SJCRH30 (cell line): ENCODE results near the gene STK32B. TPM values are rescaled to one million over a fixed set of nuclear protein-coding genes. Genes with fewer than 3 reads are reported as not detected.

ENCODE experiments used
- DNase-seq, 2 experiments: peaks; one replicate each; pipeline ENCODE4 v3.0.0-alpha.2; 2015 to 2020
- H3K27ac ChIP-seq: fragments of 250-450 bp; sonication (Bioruptor Pico); 2 replicates; pipeline ENCODE4 v1.5.1; 2020; ENCODE audit warnings: mild to moderate bottlenecking, moderate library complexity
- H3K27me3 ChIP-seq: fragments of 250-450 bp; sonication (Bioruptor Pico); 2 replicates; pipeline ENCODE4 v1.5.1; 2020; ENCODE audit warnings: mild to moderate bottlenecking, moderate library complexity
- H3K36me3 ChIP-seq: fragments of 250-450 bp; sonication (Bioruptor Pico); 2 replicates; pipeline ENCODE4 v1.5.1; 2020; ENCODE audit warnings: mild to moderate bottlenecking, moderate library complexity
- H3K4me1 ChIP-seq: fragments of 250-450 bp; sonication (Bioruptor Pico); 2 replicates; pipeline ENCODE4 v1.5.1; 2020; ENCODE audit warnings: mild to moderate bottlenecking, moderate library complexity
- H3K4me3 ChIP-seq: fragments of 250-450 bp; sonication (Bioruptor Pico); 2 replicates; pipeline ENCODE4 v1.5.1; 2020; ENCODE audit warnings: mild to moderate bottlenecking, moderate library complexity
- H3K9me3 ChIP-seq: fragments of 250-450 bp; sonication (Bioruptor Pico); replicated peaks from 2 replicates; pipeline ENCODE4 v1.5.1; 2020; ENCODE audit warnings: mild to moderate bottlenecking, moderate library complexity
- total RNA-seq: library from RNA; depleted of rRNA; stranded (reverse); fragments of >200 nt; shearing (Covaris generic); gene quantifications from 2 replicates; pipeline ENCODE4 v1.2.3, GENCODE V29; 2014

Gene STK32B
- total RNA-seq, 1 experiment from 2014 or later, result 0.20 TPM

DNA sequence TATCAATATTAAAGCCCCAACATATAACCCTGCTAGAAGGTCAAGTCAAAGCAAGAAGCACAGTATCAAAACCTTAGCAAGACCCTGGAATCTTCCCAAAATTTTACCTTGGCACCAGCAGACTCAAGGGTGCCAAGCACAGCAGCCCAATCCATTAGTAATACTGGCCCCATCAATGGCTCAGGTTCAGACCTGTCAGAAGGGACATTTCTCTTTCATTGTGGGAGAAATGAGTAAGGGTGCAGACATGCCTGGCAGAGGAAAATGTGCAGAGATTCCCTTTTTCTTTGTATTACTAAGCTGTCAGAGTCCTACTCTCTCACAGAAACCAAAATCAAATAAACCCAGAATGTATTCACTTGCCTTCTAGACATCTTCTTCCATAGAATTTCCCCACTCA lies 453.2 kb downstream of the STK32B start:
- Histone ChIP-seq H3K9me3 (no peaks in the 10 kb centered on the region), H3K27ac (no peak overlapping the region), H3K36me3 (no peaks in the 10 kb centered on the region), H3K4me1 (0 out of 2 replicates have a peak, but pooled peaks cover 2% of the 10 kb centered on the region), H3K27me3 (no peaks in the 10 kb centered on the region), H3K4me3 (no peak overlapping the region)
- DNase-seq, result no peak

DNA sequence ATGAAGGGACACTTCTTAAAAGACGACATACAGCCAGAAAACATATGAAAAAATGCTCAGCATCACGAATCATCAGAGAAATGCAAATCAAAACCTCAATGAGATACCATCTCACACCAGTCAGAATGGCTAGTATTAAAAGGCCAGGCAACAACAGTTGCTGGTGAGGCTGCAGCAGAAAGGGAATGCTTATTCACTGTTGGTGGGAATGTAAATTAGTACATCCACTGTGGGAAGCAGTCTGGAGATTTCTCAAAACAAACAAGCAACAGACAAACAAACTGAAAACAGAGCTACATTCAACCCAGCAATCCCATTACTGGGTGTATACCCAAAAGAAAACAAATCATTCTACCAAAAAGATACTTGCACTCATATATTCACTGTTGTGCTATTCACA lies 459.2 kb downstream of the STK32B start:
- no peaks in the 10 kb centered on the region for H3K9me3 ChIP-seq
- no peak for DNase-seq
- no peaks in the 10 kb centered on the region for H3K27me3 ChIP-seq
- no peak overlapping the region for H3K4me3 ChIP-seq
- H3K27ac ChIP-seq, result no peak overlapping the region
- H3K36me3 ChIP-seq, result no peaks in the 10 kb centered on the region
- H3K4me1 ChIP-seq, result no peaks in the 10 kb centered on the region

DNA sequence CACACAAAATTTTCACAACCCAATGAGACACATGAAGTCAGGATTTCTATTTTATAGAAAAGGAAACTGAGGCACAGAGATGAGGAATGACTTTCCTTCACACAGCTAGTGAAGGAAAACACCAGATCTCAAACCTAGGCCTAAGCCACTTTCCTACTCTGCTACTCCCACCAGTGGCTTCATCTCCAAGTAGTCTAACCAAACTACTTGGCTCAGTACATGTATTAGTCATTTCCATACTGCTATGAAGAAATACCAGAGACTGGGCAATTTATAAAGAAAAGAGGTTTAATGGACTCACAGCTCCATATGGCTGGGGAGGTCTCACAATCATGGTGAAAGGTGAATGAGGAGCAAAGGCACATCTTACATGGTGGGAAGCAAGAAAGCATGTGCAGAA lies 460.5 kb downstream of the STK32B start:
- no peaks in the 10 kb centered on the region for H3K36me3 ChIP-seq
- no peaks in the 10 kb centered on the region for H3K9me3 ChIP-seq
- DNase-seq, result no peak
- H3K27ac ChIP-seq, result no peak overlapping the region
- H3K4me3 ChIP-seq, result no peak overlapping the region
- H3K27me3 ChIP-seq, result no peaks in the 10 kb centered on the region
- no peaks in the 10 kb centered on the region for H3K4me1 ChIP-seq

DNA sequence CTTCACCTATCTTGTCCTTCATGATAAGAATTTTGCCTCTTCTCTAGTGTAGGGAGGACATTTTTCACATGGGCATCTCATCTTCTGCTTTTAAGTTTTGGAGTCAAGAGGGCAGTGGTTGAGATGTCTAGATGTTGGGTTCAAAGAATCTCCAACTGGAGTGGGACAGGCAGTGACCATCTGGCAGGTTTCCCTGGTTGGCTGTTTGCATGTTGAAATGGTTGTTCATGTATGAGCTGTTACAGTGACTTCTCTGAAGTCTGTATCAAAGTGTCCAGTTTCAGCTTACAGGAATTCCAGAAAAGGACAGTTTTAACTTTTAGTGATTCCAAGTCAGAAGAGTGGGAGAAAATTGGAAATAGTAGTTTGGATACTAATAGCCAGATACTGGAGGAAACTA lies 464.4 kb downstream of the STK32B start:
- DNase-seq, result no peak
- H3K36me3 ChIP-seq, result no peaks in the 10 kb centered on the region
- H3K27me3 ChIP-seq, result no peaks in the 10 kb centered on the region
- no peak overlapping the region for H3K4me3 ChIP-seq
- no peaks in the 10 kb centered on the region for H3K4me1 ChIP-seq
- no peaks in the 10 kb centered on the region; the same call in 1 of the 2 replicates for H3K9me3 ChIP-seq
- no peak overlapping the region for H3K27ac ChIP-seq

DNA sequence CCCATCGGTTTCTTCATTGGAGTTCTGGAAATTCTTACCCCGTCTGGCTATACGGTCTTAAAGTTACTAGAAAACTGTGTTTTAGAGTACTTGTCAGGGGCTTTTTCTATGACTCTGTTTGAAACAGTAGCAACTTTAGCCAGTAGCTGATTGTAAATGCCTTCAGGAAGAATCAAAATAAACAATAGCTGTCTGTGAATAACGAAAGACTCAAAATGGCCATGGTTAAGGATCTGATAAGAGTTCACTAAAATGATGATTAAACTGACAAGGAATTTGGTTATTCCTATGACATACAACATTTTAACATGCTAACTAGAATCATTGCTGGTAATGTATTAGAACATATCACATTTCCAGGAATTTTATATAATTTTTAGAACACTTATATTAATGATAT lies 466.1 kb downstream of the STK32B start:
- H3K27ac ChIP-seq, result no peak overlapping the region

DNA sequence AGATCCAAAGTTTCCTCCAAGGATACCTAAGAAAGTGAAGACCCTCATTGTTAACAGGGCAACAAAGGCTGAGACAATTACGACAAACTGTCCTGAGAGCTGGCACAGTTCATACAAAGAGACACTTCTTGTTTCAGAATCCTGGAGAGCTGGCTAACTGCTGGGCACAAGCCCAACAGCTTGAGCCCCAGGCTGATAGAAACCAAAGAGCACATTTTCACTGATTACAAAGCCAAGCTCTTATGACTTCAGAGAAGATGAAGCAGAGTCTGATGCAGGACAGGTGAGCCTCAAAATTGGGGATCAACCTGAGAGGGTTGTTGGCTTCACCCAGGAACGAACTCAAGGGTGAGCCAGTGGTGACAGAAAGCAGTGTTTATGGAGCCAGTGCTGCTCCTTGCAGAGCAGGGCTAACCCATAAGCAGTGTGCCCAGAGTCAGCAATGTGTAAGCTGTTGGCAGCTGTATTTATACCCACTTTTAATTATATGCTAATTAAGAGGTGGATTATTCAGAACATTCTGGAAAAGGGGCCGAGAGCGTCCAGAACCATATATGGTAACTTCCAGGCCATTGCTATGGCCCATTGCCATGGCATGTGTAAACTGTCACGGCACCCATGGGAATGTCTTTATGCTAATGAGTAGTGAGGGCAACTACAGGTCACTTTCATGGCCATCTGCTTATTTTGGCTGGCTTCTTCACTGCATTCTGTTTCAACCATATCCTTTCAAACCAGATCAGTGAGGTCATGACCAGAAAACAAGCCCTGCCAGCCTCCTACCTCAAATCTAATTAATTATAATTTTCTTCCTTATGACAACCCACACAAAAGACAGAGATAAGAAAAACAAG lies 473.4 kb downstream of the STK32B start:
- Histone ChIP-seq H3K27ac (peak overlapping the region; percentile 93), H3K27me3 (no peaks in the 10 kb centered on the region), H3K4me3 (no peak overlapping the region), H3K4me1 (peaks cover 32% of the 10 kb centered on the region), H3K36me3 (0 out of 2 replicates have a peak, but pooled peaks cover 2% of the 10 kb centered on the region), H3K9me3 (peaks cover 4% of the 10 kb centered on the region; the same call in 1 of the 2 replicates)
- DNase-seq, result peak; percentile 79 to 89

More for the DNA sequence above, 466.1 kb downstream of the STK32B start:
- no peaks in the 10 kb centered on the region for H3K36me3 ChIP-seq
- no peak overlapping the region for H3K4me3 ChIP-seq
- no peaks in the 10 kb centered on the region for H3K27me3 ChIP-seq
- H3K9me3 ChIP-seq, result no peaks in the 10 kb centered on the region; the same call in 1 of the 2 replicates
- no peaks in the 10 kb centered on the region for H3K4me1 ChIP-seq
- DNase-seq, result no peak

DNA sequence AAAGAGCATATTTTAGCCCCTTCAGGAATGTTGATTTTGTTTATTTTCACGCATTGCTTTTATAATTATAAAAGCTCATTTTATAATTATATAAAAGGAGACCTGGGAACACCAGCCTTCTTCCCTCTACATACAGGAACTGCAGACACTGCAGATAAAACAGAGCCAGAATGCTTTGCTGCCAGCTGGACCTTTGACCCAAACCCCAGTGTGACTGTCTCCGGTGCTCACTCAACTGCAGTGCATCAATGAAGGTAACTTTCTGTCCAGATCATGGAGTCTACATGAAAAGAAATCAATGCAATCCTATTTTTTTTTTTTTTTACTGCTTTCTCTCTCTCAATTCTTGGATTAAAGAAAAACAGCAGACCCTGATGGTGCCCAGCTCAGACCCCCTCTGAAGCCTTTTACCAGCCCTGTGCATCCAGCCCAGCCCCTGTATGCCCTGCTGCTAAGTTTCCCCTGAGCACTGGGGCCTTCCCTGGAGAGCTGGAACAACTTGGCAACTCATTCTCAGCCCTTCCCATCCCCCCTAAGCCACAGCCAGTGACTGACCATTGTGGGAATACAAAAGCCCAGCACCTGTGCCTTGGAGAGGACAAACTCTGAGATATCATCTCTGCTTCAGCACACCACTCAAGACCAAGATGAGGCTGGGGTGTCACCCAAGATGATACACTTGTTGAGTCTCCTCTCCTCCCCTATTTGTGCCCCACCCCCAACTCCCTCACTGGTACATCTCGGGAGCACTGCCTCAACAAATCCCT lies 475.0 kb downstream of the STK32B start:
- peak; percentile 49 to 75 for DNase-seq
- H3K9me3 ChIP-seq, result peaks cover 4% of the 10 kb centered on the region; the same call in 1 of the 2 replicates
- no peaks in the 10 kb centered on the region for H3K27me3 ChIP-seq
- H3K36me3 ChIP-seq, result 0 out of 2 replicates have a peak, but pooled peaks cover 2% of the 10 kb centered on the region
- no peak overlapping the region for H3K4me3 ChIP-seq
- H3K27ac ChIP-seq, result peak overlapping the region; percentile 93
- H3K4me1 ChIP-seq, result peaks cover 32% of the 10 kb centered on the region

DNA sequence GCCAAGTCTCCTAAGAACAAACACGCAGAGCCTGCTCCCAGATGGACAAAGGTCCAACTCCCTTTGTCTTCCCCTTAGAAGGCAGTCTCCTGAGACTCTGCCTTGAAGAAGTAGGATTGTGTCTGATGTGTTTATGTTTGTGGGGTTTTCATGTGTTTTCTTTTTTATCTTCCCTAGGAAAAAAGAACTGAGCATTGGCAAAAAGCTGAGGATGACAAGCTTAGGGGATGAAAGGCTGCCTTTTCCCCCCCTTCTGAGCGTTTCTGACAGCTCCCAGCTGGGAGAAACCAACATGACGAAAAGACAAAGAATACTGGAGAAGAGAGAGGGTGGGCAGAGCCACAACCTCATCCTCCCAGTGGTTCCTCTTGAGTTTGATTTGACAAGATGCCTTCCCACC lies 475.9 kb downstream of the STK32B start:
- Histone ChIP-seq H3K4me3 (no peak overlapping the region), H3K4me1 (peaks cover 32% of the 10 kb centered on the region), H3K36me3 (0 out of 2 replicates have a peak, but pooled peaks cover 2% of the 10 kb centered on the region), H3K27me3 (no peaks in the 10 kb centered on the region), H3K9me3 (peaks cover 4% of the 10 kb centered on the region; the same call in 1 of the 2 replicates), H3K27ac (peak overlapping the region; percentile 93; the same call in 1 of the 2 replicates)
- no peak for DNase-seq

DNA sequence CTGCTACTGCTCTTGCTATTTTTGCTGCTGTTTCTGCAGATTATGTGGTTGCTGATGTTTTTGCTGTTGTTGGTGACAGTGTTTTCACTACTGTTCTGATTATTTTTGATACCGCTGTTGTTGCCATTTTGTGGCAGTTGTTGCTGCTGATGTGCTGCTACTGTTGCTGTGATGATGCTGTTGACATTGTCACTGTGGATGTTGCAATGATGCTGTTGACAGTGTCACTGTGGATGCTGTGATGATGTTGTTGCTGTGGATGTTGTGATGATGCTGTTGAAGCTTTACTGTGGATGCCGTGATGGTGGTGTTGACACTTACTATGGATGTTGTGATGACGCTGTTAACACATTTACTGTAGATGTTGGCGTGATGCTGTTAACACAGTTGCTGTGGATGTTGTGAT lies 476.8 kb downstream of the STK32B start:
- Histone ChIP-seq H3K9me3 (peaks cover 4% of the 10 kb centered on the region; the same call in 1 of the 2 replicates), H3K36me3 (0 out of 2 replicates have a peak, but pooled peaks cover 2% of the 10 kb centered on the region), H3K4me3 (no peak overlapping the region), H3K27me3 (no peaks in the 10 kb centered on the region), H3K27ac (no peak overlapping the region), H3K4me1 (peaks cover 32% of the 10 kb centered on the region)
- DNase-seq, result no peak

DNA sequence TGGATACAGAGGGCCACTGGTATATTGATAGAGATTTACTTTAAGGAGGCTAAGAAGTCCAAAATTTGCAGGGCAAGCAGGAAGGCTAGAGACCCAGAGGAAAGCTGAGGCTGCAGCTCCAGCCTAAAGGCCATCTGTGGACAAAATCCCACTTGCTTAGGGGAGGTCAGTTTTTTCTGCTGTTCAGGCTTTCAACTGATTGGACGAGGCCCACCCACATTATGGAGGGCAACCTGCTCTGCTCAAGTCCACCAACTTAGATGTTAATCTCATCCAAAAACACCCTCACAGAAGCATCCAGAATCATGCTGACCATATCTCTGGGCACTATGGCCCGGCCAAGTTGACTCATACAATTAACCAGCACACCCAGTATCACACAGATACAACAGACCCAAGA lies 480.8 kb downstream of the STK32B start:
- Histone ChIP-seq H3K4me3 (no peak overlapping the region), H3K27me3 (no peaks in the 10 kb centered on the region), H3K27ac (no peak overlapping the region), H3K36me3 (0 out of 2 replicates have a peak, but pooled peaks cover 2% of the 10 kb centered on the region), H3K4me1 (peaks cover 2% of the 10 kb centered on the region), H3K9me3 (no peaks in the 10 kb centered on the region; the same call in 1 of the 2 replicates)
- no peak for DNase-seq

DNA sequence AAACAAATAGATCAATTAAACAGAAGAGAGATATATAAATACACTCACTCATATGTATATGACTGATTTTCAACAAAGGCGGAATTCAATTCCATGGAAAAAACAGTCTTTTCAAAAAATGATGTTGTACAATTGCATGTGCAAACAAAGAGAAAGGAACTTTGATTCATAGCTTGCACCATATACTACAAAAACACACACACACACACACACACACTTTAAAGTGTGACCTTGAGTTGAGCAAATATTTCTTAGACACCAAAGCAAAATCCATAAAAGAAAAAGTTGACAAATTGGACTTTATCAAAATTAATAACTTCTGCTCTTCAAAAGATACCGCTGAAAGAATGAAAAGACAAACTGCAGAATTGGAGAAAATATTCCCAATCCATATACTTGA lies 488.3 kb downstream of the STK32B start:
- Histone ChIP-seq H3K27ac (no peak overlapping the region), H3K36me3 (no peaks in the 10 kb centered on the region), H3K9me3 (no peaks in the 10 kb centered on the region), H3K27me3 (no peaks in the 10 kb centered on the region), H3K4me3 (no peak overlapping the region), H3K4me1 (no peaks in the 10 kb centered on the region)
- no peak for DNase-seq

- no peaks in the 10 kb centered on the region for H3K27me3 ChIP-seq
- no peaks in the 10 kb centered on the region for H3K4me1 ChIP-seq
- no peaks in the 10 kb centered on the region for H3K36me3 ChIP-seq
- H3K27ac ChIP-seq, result no peak overlapping the region
- no peaks in the 10 kb centered on the region for H3K9me3 ChIP-seq
- no peak overlapping the region for H3K4me3 ChIP-seq
- no peak for DNase-seq
These were observed 489.9 kb downstream of the STK32B start for GRCh38 chr4:5541169-5541568.

DNA sequence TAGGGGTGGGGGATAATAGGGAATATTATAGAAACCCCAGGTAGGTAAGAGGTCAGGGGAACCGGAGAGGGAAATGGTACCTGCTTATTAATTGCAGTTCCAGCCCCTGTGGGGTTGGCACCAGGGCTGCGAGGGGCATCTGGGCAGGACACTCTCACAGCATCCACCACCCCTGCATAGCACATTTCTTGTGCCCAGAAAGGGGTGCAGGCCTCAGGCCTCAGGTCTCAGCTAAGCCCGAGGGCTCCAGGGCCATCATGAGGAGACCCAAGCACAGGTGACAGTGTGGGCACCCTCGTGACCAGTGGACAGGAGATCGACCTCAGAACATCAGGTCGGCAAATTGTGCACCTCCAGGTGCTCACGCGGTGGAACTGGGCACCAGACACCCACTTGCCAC lies 492.4 kb downstream of the STK32B start:
- no peak for DNase-seq
- Histone ChIP-seq H3K9me3 (no peaks in the 10 kb centered on the region), H3K4me1 (no peaks in the 10 kb centered on the region), H3K27ac (no peak overlapping the region), H3K27me3 (no peaks in the 10 kb centered on the region), H3K4me3 (no peak overlapping the region), H3K36me3 (no peaks in the 10 kb centered on the region)

DNA sequence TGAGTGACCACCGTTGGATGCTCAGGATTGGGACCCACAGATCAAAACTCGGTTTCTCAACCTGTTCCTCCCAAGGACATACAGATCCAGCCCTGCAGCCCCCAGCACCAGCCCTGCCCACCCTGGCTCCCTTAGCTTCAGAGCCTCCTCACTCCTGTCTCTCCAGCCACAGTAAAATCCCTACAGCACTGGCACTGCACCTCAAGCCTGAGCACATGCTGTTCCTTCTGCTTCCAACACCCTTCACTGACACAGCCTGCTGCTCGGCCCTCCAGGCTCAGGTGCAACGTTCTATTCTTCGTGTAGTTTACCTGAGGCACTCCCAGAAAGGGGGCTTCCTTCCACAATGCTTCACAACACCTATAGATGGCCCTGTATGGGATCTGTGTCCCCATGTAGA lies 493.5 kb downstream of the STK32B start:
- DNase-seq, result no peak
- Histone ChIP-seq H3K4me3 (no peak overlapping the region), H3K36me3 (no peaks in the 10 kb centered on the region), H3K27ac (no peak overlapping the region), H3K27me3 (no peaks in the 10 kb centered on the region), H3K4me1 (no peaks in the 10 kb centered on the region), H3K9me3 (peaks cover 4% of the 10 kb centered on the region; the same call in 1 of the 2 replicates)

DNA sequence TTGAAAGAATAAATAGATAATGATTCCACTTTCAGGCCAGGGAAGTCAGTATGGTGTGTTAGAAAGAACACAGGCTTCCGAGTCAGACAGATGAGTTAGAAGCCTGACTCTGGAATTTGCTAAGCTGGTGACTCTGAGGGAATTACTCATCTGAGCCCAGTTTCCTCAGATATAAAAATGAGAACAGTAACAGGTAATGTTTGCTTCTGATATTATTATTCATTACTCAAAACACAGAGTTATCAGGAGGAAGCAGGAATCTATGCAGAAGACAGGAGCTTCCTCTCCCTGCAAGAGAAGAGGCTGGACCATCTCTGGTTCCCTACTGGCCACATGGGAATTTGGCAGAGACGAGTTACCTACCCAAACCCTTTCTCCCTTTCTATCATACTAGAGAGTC lies 494.0 kb downstream of the STK32B start:
- Histone ChIP-seq H3K4me3 (no peak overlapping the region), H3K27me3 (no peaks in the 10 kb centered on the region), H3K9me3 (peaks cover 7% of the 10 kb centered on the region; the same call in 1 of the 2 replicates), H3K4me1 (no peaks in the 10 kb centered on the region), H3K27ac (no peak overlapping the region), H3K36me3 (no peaks in the 10 kb centered on the region)
- no peak for DNase-seq
